ENCODE data around the gene NADSYN1. TPM values are rescaled to one million over a fixed set of nuclear protein-coding genes. Genes with fewer than 3 reads are reported as not detected.

NADSYN1 gene
- total RNA-seq, 2 donors from 2014 or later = 56.6 to 80.2 TPM

GRCh38 chr11:71499546-71499945 is 46.5 kb downstream of the NADSYN1 start:
- Histone ChIP-seq H3K4me1 (replicated peaks) (no peaks in the 10 kb centered on the region), H3K4me3 (no peak overlapping the region), H3K36me3 (peaks cover 13 to 15% of the 10 kb centered on the region in 2 donors), H3K27me3 (replicated peaks; ENCODE audit: insufficient read depth) (no peaks in the 10 kb centered on the region), H3K9me3 (no peaks in the 10 kb centered on the region), H3K27ac (no peak overlapping the region)
- TF ChIP-seq, protein P1, sequence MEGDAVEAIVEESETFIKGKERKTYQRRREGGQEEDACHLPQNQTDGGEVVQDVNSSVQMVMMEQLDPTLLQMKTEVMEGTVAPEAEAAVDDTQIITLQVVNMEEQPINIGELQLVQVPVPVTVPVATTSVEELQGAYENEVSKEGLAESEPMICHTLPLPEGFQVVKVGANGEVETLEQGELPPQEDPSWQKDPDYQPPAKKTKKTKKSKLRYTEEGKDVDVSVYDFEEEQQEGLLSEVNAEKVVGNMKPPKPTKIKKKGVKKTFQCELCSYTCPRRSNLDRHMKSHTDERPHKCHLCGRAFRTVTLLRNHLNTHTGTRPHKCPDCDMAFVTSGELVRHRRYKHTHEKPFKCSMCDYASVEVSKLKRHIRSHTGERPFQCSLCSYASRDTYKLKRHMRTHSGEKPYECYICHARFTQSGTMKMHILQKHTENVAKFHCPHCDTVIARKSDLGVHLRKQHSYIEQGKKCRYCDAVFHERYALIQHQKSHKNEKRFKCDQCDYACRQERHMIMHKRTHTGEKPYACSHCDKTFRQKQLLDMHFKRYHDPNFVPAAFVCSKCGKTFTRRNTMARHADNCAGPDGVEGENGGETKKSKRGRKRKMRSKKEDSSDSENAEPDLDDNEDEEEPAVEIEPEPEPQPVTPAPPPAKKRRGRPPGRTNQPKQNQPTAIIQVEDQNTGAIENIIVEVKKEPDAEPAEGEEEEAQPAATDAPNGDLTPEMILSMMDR (IDR thresholded peaks at IDR 0.05) = no peak
- TF ChIP-seq POLR2AphosphoS5 (IDR thresholded peaks at IDR 0.05) (no peak), POLR2A (IDR thresholded peaks at IDR 0.05) (no peak)
- no peak for DNase-seq (ENCODE audit: low spot score)
- intact Hi-C loops (cut with DNase I) = no loop called here
- WGBS = 89% methylated on average over 6 of the region's 6 CpGs

DNA sequence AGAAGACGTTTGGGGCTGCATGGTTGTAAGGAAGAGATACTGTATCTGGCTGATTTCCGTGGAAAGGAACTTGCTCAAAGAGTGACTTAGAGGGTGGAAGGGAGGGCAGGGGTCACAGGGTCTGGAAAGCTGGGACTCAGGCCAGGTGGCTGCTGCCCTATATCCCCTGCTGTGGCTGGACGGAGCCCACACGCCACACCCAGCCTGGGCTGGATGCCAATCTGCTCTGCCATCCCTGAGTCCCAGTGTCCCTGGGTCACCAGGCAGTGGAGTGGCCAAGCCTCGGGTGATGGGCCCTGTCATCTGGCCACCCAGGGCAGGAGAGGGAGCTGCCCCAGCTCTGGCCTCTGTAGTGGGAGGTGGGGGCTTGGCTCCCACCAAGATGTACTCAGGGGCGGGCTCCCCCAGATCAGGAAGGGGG is 47.6 kb downstream of the NADSYN1 start:
- H3K27ac ChIP-seq = no peak overlapping the region
- intact Hi-C loops (cut with DNase I) = no loop called here
- no peak for DNase-seq (ENCODE audit: low spot score)
- no peaks in the 10 kb centered on the region for H3K4me1 ChIP-seq (replicated peaks)
- no peaks in the 10 kb centered on the region for H3K9me3 ChIP-seq
- H3K4me3 ChIP-seq = no peak overlapping the region
- H3K36me3 ChIP-seq = peaks cover 13 to 15% of the 10 kb centered on the region in 2 donors
- no peak for TF ChIP-seq POLR2A (IDR thresholded peaks at IDR 0.05)
- TF ChIP-seq, protein P1 (IDR thresholded peaks at IDR 0.05) = no peak
- TF ChIP-seq POLR2AphosphoS5 (IDR thresholded peaks at IDR 0.05) = no peak
- WGBS = 67% methylated on average over 6 of the region's 6 CpGs
- no peaks in the 10 kb centered on the region for H3K27me3 ChIP-seq (replicated peaks; ENCODE audit: insufficient read depth)

DNA sequence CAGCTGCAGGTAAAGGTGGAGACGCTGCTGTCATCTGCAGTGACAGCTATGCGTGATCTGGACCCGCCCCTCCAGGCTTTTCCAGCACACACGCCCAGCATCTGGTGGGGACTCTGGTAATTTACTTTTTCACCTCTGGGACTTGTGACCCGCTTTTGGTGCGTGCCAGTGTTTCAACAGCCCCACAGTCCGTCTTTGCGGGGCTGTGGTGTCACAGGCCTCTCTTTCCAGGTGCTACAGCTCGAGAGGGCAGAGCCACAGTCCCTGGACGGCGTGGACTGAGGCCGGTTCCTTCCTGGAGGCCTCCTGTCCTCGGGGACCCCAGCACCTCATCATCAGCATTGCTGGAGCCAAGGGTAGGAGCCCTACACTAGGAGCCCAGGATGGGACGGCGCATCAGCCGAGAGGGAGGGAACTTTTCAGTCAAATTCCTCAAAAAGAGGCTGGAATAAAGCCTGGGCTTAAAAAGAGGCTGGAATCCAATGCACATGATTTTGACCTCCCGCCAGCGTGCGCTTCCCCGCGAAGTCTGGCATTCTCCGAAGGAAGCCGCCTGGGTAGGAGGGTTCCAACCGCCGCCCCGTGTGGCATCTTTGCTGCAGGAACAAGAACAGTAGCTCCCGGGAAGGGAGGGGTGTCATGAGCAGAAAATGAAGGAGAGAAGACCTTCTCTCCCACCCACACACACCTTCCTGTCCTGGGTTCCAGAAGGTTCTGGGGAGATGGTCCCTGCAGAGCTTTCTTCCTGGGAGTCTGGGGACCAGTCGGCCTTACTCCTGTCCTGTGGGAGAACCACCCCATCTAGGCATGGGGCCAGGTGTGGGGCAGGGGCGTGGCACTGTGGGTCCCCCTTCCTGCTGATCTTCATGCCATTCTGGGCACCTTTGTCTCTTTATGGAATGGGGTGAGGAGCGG is 48.3 kb downstream of the NADSYN1 start:
- TF ChIP-seq, protein P1 (IDR thresholded peaks at IDR 0.05) = no peak
- no peak for TF ChIP-seq POLR2AphosphoS5 (IDR thresholded peaks at IDR 0.05)
- TF ChIP-seq POLR2A (IDR thresholded peaks at IDR 0.05) = no peak

DNA sequence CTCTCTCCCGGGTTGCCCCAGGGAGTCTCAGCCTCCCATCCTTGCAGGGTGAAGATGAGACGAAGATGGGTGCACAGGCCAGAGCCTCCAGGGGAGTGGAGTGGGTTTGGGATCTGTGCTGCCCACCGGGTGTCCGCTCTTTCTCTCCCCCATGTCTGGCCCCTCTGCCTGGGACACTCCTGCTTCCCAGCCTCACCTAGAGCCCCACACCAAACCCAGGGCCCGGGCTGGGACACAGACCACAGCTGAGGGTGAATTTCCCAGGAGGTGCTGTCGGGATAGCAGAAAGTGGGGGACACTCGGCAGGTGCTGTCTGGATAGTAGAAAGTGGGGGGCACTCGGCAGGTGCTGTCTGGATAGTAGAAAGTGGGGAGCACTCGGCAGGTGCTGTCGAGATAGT is 49.0 kb downstream of the NADSYN1 start:
- no peaks in the 10 kb centered on the region for H3K27me3 ChIP-seq (replicated peaks; ENCODE audit: insufficient read depth)
- H3K4me1 ChIP-seq (replicated peaks) = no peaks in the 10 kb centered on the region
- H3K9me3 ChIP-seq = no peaks in the 10 kb centered on the region
- WGBS = 89% methylated on average over 10 of the region's 10 CpGs
- H3K36me3 ChIP-seq = peaks cover 8 to 13% of the 10 kb centered on the region in 2 donors
- no peak for DNase-seq (ENCODE audit: low spot score)
- no peak overlapping the region for H3K27ac ChIP-seq
- no peak overlapping the region for H3K4me3 ChIP-seq
- TF ChIP-seq POLR2A (IDR thresholded peaks at IDR 0.05) (no peak), POLR2AphosphoS5 (IDR thresholded peaks at IDR 0.05) (no peak)
- intact Hi-C loops (cut with DNase I) = no loop called here

More for the DNA sequence above, 48.3 kb downstream of the NADSYN1 start:
- Histone ChIP-seq H3K36me3 (peaks cover 10 to 13% of the 10 kb centered on the region in 2 donors), H3K4me1 (replicated peaks) (no peaks in the 10 kb centered on the region), H3K4me3 (no peak overlapping the region), H3K9me3 (no peaks in the 10 kb centered on the region), H3K27me3 (replicated peaks; ENCODE audit: insufficient read depth) (no peaks in the 10 kb centered on the region), H3K27ac (no peak overlapping the region)
- intact Hi-C loops (cut with DNase I) = no loop called here
- DNase-seq (ENCODE audit: low spot score) = no peak
- 90% methylated on average over 30 of the region's 30 CpGs for WGBS

DNA sequence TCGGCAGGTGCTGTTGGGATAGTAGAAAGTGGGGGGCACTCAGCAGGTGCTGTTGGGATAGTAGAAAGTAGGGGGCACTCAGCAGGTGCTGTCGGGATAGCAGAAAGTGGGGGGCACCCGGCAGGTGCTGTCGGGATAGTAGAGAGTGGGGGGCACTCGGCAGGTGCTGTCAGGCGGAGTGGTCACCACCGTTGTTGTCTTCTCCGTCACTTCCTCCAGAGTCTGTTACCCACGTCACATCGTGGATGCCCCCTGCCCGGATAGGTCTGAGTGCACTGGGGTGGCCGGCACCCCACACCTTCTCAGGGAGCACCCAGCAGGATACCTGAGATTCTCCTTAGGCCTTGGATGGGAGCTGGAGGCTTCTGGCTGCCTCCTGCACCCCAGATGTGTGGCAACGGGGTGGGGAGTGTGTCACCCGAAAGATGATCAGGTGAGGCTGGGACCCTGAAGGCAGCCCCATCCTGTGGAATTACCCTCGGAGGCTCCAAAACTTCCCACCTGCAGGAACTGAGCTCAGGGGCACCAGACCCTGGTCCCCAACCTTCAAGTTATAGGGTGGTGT is 50.0 kb downstream of the NADSYN1 start:
- Histone ChIP-seq H3K27ac (no peak overlapping the region), H3K36me3 (peaks cover 8 to 12% of the 10 kb centered on the region in 2 donors), H3K4me3 (no peak overlapping the region), H3K9me3 (no peaks in the 10 kb centered on the region), H3K27me3 (replicated peaks; ENCODE audit: insufficient read depth) (no peaks in the 10 kb centered on the region), H3K4me1 (replicated peaks) (no peaks in the 10 kb centered on the region)
- no peak for DNase-seq (ENCODE audit: low spot score)
- TF ChIP-seq POLR2A (IDR thresholded peaks at IDR 0.05) (no peak), POLR2AphosphoS5 (IDR thresholded peaks at IDR 0.05) (no peak)
- TF ChIP-seq, protein P1 (IDR thresholded peaks at IDR 0.05) = no peak
- intact Hi-C loops (cut with DNase I) = no loop called here
- WGBS = 95% methylated on average over 15 of the region's 15 CpGs
